SH-SY5Y (cell line): ENCODE measurements around the gene PPP1R3E.

Experiments
- GATA2 ChIP-seq: IDR thresholded peaks from 2 replicates; pipeline ENCODE4 v1.6.1; 2011; ENCODE audit warnings: mild to moderate bottlenecking, low read depth, low read length
- GATA3 ChIP-seq: IDR thresholded peaks from 2 replicates; pipeline ENCODE4 v1.6.1; 2011; ENCODE audit warnings: low read depth, mild to moderate bottlenecking, low read length, moderate library complexity

Gene PPP1R3E

GRCh38 chr14:23307687-23308644, 5.3 kb upstream of the PPP1R3E start:
- TF ChIP-seq GATA2 (no peak), GATA3 (no peak)

GRCh38 chr14:23307146-23307530, 4.5 kb upstream of the PPP1R3E start:
- no peak for TF ChIP-seq GATA2
- no peak for TF ChIP-seq GATA3

- TF ChIP-seq GATA3 (no peak), GATA2 (no peak)
Measured at GRCh38 chr14:23306412-23307145, 3.9 kb upstream of the PPP1R3E start, which contains the start of gene BCL2L2. BCL2L2 (plus strand) TSS chr14:23306833; CDS start chr14:23307768, 935 bp downstream.

- no peak for TF ChIP-seq GATA2
Measured at GRCh38 chr14:23301969-23302289, 730 bp downstream of the PPP1R3E start.

GRCh38 chr14:23301288-23301968, 1.2 kb downstream of the PPP1R3E start:
- TF ChIP-seq GATA3 (no peak), GATA2 (no peak)

- no peak for TF ChIP-seq GATA2
- no peak for TF ChIP-seq GATA3
Measured at GRCh38 chr14:23300687-23301223, 1.9 kb downstream of the PPP1R3E start.

- TF ChIP-seq GATA3 (no peak), GATA2 (no peak)
Measured at GRCh38 chr14:23299986-23300686, 2.5 kb downstream of the PPP1R3E start.

GRCh38 chr14:23299211-23299957, 3.3 kb downstream of the PPP1R3E start:
- TF ChIP-seq GATA2 (no peak), GATA3 (no peak)

- TF ChIP-seq GATA2 (no peak), GATA3 (no peak)
Measured at GRCh38 chr14:23297611-23298277, 4.9 kb downstream of the PPP1R3E start.

GRCh38 chr14:23297096-23297495, 5.6 kb downstream of the PPP1R3E start:
- TF ChIP-seq GATA2 (no peak), GATA3 (no peak)

- no peak for TF ChIP-seq GATA2
- no peak for TF ChIP-seq GATA3
Measured at GRCh38 chr14:23296012-23296777, 6.5 kb downstream of the PPP1R3E start.
